Endothelial cell of umbilical vein (primary cell): ENCODE data around the gene RHOBTB1. TPM values are rescaled to one million over a fixed set of nuclear protein-coding genes. Genes with fewer than 3 reads are reported as not detected.
"Not testable (repeated sequence)": the region's sequence is repeated elsewhere in the genome, so short reads cannot be mapped to it uniquely, and the experiment has no call there.

Experiments
- BruUV-seq: library from RNA; stranded (reverse); fragments of 400-500 nt; replicated peaks from 2 replicates; lab custom pipeline; 2021; lab: Mats Ljungman, UMichigan
- CTCF ChIA-PET: fragments of 300-600, 350-600 bp; sonication (Branson Sonifier 250); formaldehyde crosslinking; loops from one replicate; lab custom pipeline; 2021; ENCODE audit warnings: antibody characterized with exemption, inconsistent platforms; lab: Charles Lee
- POLR2A ChIA-PET: fragments of 300-600, 350-600 bp; sonication (Branson Sonifier 250); formaldehyde crosslinking; loops from one replicate; lab custom pipeline; 2021; ENCODE audit warnings: antibody characterized with exemption, inconsistent platforms; lab: Charles Lee
- DNase-seq: peaks from one replicate; pipeline ENCODE4 v3.0.0-alpha.2; 2011; ENCODE audit warnings: low read depth, low spot score
- FAIRE-seq: peaks from 2 replicates; lab custom pipeline; 2011; peaks lifted over from hg19 to GRCh38; lab: Jason Lieb, UNC
- H2AFZ ChIP-seq: 2 replicates; pipeline ENCODE4 v1.6.0; 2012; ENCODE audit warnings: low read depth, low read length, control low read depth, inconsistent platforms
- H3K27ac ChIP-seq: 2 replicates; pipeline ENCODE4 v1.5.1; 2011; ENCODE audit warnings: low read depth, mild to moderate bottlenecking, control low read depth, low read length, moderate library complexity; ENCODE audit not compliant: insufficient read depth
- H3K27me3 ChIP-seq, 2 experiments: 2 replicates each; pipeline versions ENCODE4 v1.6.0 to v1.6.1; 2011; ENCODE audit warnings: low read length in 2 of 2, mixed read lengths in 1 of 2; ENCODE audit not compliant: control insufficient read depth in 2 of 2, insufficient read depth in 2 of 2
- H3K36me3 ChIP-seq, 2 experiments: 2 replicates in 1 of 2; 3 replicates in 1 of 2; pipeline ENCODE4 v1.5.1; 2011; ENCODE audit warnings: low read length in 2 of 2, mild to moderate bottlenecking in 1 of 2, moderate library complexity in 1 of 2; ENCODE audit not compliant: control insufficient read depth in 2 of 2, insufficient read depth in 2 of 2; ENCODE audit errors: extremely low read depth in 1 of 2
- H3K4me1 ChIP-seq: 3 replicates; pipeline ENCODE4 v1.5.1; 2011; ENCODE audit warnings: mild to moderate bottlenecking, low read length; ENCODE audit not compliant: control insufficient read depth, insufficient read depth; ENCODE audit errors: extremely low read depth
- H3K4me2 ChIP-seq: 2 replicates; pipeline ENCODE4 v1.6.1; 2011; ENCODE audit warnings: low read length, control low read depth, mixed read lengths; ENCODE audit not compliant: insufficient read depth
- H3K4me3 ChIP-seq, 3 experiments: fragments of 200-600 bp in 1 of 3; sonication (generic), shearing (Covaris generic) in 1 of 3; replicated peaks in 1 of 3; 2 replicates each; pipeline ENCODE4 v1.5.1; 2011 to 2016; ENCODE audit warnings: control low read depth in 3 of 3, low read length in 3 of 3, mild to moderate bottlenecking in 2 of 3, inconsistent platforms in 1 of 3, low read depth in 1 of 3, moderate library complexity in 1 of 3; ENCODE audit not compliant: insufficient read depth in 1 of 3
- H3K79me2 ChIP-seq: 2 replicates; pipeline ENCODE4 v1.6.0; 2012; ENCODE audit warnings: low read length, inconsistent platforms; ENCODE audit not compliant: control insufficient read depth, insufficient read depth
- H3K9ac ChIP-seq: replicated peaks from 2 replicates; pipeline ENCODE3; 2011; ENCODE audit warnings: low read length, control low read depth; ENCODE audit not compliant: insufficient read depth; ENCODE audit errors: extremely low read depth
- H3K9me1 ChIP-seq: replicated peaks from 3 replicates; pipeline ENCODE4 v1.6.0; 2011; ENCODE audit warnings: mild to moderate bottlenecking, low read length; ENCODE audit not compliant: control insufficient read depth, insufficient read depth; ENCODE audit errors: extremely low read depth
- H3K9me3 ChIP-seq: replicated peaks from 2 replicates; pipeline ENCODE4 v1.5.1; 2012; ENCODE audit warnings: low read length, inconsistent platforms; ENCODE audit not compliant: control insufficient read depth, insufficient read depth
- H4K20me1 ChIP-seq: replicated peaks from 2 replicates; pipeline ENCODE3; 2011; ENCODE audit warnings: mild to moderate bottlenecking, low read length; ENCODE audit not compliant: control insufficient read depth, insufficient read depth; ENCODE audit errors: extremely low read depth
- EZH2 ChIP-seq: IDR thresholded peaks from 2 replicates; pipeline ENCODE4 v1.6.1; 2012; ENCODE audit warnings: borderline replicate concordance, low read depth, mild to moderate bottlenecking, moderate library complexity, low read length, inconsistent platforms; ENCODE audit not compliant: severe bottlenecking
- FOS ChIP-seq: IDR thresholded peaks from 2 replicates; pipeline ENCODE4 v1.6.1; 2011; ENCODE audit warnings: mild to moderate bottlenecking, low read length, moderate library complexity, borderline replicate concordance; ENCODE audit not compliant: insufficient read depth
- MYC ChIP-seq: IDR thresholded peaks from one replicate; pipeline ENCODE4 v1.6.1; 2011; ENCODE audit warnings: mild to moderate bottlenecking, low read depth, low read length
- dilution Hi-C: fragments of 300-500 bp; cut with MboI; formaldehyde crosslinking; loops from one replicate; pipeline ENCODE4 v1.15.0; 2019; ENCODE audit warnings: low sequenced_read_pairs; ENCODE audit not compliant: extremely low pct_ligation_motif_present
- intact Hi-C: fragments of 100-400 bp; cut with micrococcal nuclease; formaldehyde crosslinking; loops from one replicate; pipeline ENCODE4 v1.10.0; 2022
- polyA plus RNA-seq, 4 experiments: library from polyadenylated mRNA; depleted of rRNA in 3 of 4; stranded (reverse) in 3 of 4; unstranded in 1 of 4; fragments of >200 nt; gene quantifications; 2 replicates each; pipeline versions ENCODE4 v1.2.1 to v1.2.3, GENCODE V29; 2011 to 2012; ENCODE audit warnings: missing spikeins in 1 of 4
- total RNA-seq: library from RNA; stranded (reverse); gene quantifications from 2 replicates; pipeline ENCODE4 v1.2.3, GENCODE V29; 2021

Gene RHOBTB1
- total and polyA plus RNA-seq, 2 donors (not counting 3 experiments of a cell fraction or from before 2014, with no cell fraction given), result 21.2 to 31.0 TPM

- POLR2A ChIA-PET, result no interaction called here
- no peaks in the 10 kb centered on the region for H3K27me3 ChIP-seq
- no peak for FAIRE-seq
These were observed 101.3 kb downstream of the RHOBTB1 start for GRCh38 chr10:60842694-60843093.

GRCh38 chr10:60841227-60841626, 102.8 kb downstream of the RHOBTB1 start:
- CTCF ChIA-PET, result interaction anchor here (1.2 kb wide), 1 partner anchor 21 kb away, joined by 4 read pairs; no protein-coding TSS in a partner anchor
- POLR2A ChIA-PET, dilution Hi-C loops, H3K4me3 ChIP-seq, H4K20me1 ChIP-seq, DNase-seq, H3K4me1 ChIP-seq, BruUV-seq, H3K27me3 ChIP-seq, FAIRE-seq, intact Hi-C loops, H3K9ac ChIP-seq, H3K27ac ChIP-seq, H3K9me3 ChIP-seq, H3K79me2 ChIP-seq, H3K36me3 ChIP-seq, H3K4me2 ChIP-seq, H2AFZ ChIP-seq, H3K9me1 ChIP-seq: not testable (repeated sequence)

More at GRCh38 chr10:60842694-60843093, 101.3 kb downstream of the RHOBTB1 start:
- TF ChIP-seq FOS, result no peak
- no peak for TF ChIP-seq MYC
- no peak for TF ChIP-seq EZH2
- no peaks in the 10 kb centered on the region for H4K20me1 ChIP-seq
- no TSS peak for BruUV-seq
- H3K4me2 ChIP-seq, result no peak overlapping the region
- H3K4me1 ChIP-seq, result peaks cover 11% of the 10 kb centered on the region
- H3K4me3 ChIP-seq, result no peak overlapping the region
- H3K9me1 ChIP-seq, result no peaks in the 10 kb centered on the region
- dilution Hi-C loops, result no loop called here
- no peak for DNase-seq
- no peak overlapping the region for H3K9ac ChIP-seq
- CTCF ChIA-PET, result no interaction called here
- intact Hi-C loops, result no loop called here
- H3K36me3 ChIP-seq, result no peaks in the 10 kb centered on the region
- H3K79me2 ChIP-seq, result no peaks in the 10 kb centered on the region
- H3K9me3 ChIP-seq, result no peaks in the 10 kb centered on the region
- H2AFZ ChIP-seq, result no peak overlapping the region
- no peak overlapping the region for H3K27ac ChIP-seq
